Measurements from ENCODE around the gene TMPRSS9.
A peak's percentile ranks its signal among the peaks of the same experiment; 100 is the strongest.

TMPRSS9 gene

GRCh38 chr19:2444251-2445002 lies 84.4 kb downstream of the TMPRSS9 start:
- TF ChIP-seq CTCF (conservative IDR thresholded peaks at IDR 0.05; ENCODE audit: low read depth, low read length): no peak

GRCh38 chr19:2446381-2446780 lies 86.3 kb downstream of the TMPRSS9 start:
- DNase-seq (ENCODE audit: low read depth): peak; percentile 51
- no peak for TF ChIP-seq CTCF (conservative IDR thresholded peaks at IDR 0.05; ENCODE audit: low read depth, low read length)
- H3K4me3 ChIP-seq (ENCODE audit: low read length): no peak overlapping the region

More at GRCh38 chr19:2444251-2445002, 84.4 kb downstream of the TMPRSS9 start:
- H3K4me3 ChIP-seq (ENCODE audit: low read length): no peak overlapping the region
- DNase-seq (ENCODE audit: low read depth): no peak

GRCh38 chr19:2449019-2449418 lies 89.0 kb downstream of the TMPRSS9 start:
- TF ChIP-seq CTCF (conservative IDR thresholded peaks at IDR 0.05; ENCODE audit: low read depth, low read length): no peak
- H3K4me3 ChIP-seq (ENCODE audit: low read length): no peak overlapping the region
- DNase-seq (ENCODE audit: low read depth): no peak

GRCh38 chr19:2451138-2451537 lies 91.1 kb downstream of the TMPRSS9 start:
- TF ChIP-seq CTCF (conservative IDR thresholded peaks at IDR 0.05; ENCODE audit: low read depth, low read length): no peak
- DNase-seq (ENCODE audit: low read depth): no peak
- no peak overlapping the region for H3K4me3 ChIP-seq (ENCODE audit: low read length)

- H3K4me3 ChIP-seq (ENCODE audit: low read length): no peak overlapping the region
- DNase-seq (ENCODE audit: low read depth): no peak
- TF ChIP-seq CTCF (conservative IDR thresholded peaks at IDR 0.05; ENCODE audit: low read depth, low read length): no peak
These were observed 91.7 kb downstream of the TMPRSS9 start for GRCh38 chr19:2451741-2452140.

GRCh38 chr19:2453431-2454025 lies 93.5 kb downstream of the TMPRSS9 start:
- TF ChIP-seq CTCF (conservative IDR thresholded peaks at IDR 0.05; ENCODE audit: low read depth, low read length): no peak
- no peak for DNase-seq (ENCODE audit: low read depth)
- no peak overlapping the region for H3K4me3 ChIP-seq (ENCODE audit: low read length)
